Posterior vena cava (tissue), 2 donors: ENCODE data around the gene TSHZ3. TPM values are rescaled to one million over a fixed set of nuclear protein-coding genes. Genes with fewer than 3 reads are reported as not detected.

Experiments used
- DNase-seq: peaks from one replicate; pipeline ENCODE4 v3.0.0-alpha.2; 2020; ENCODE audit warnings: low spot score
- intact Hi-C, 2 donors: fragments of 100-400 bp; cut with DNase I; formaldehyde crosslinking; loops; one replicate each; pipeline versions ENCODE4 v1.14.1 to v1.14.2; 2022 to 2023
- total RNA-seq, 2 donors: library from RNA; stranded (reverse); fragmentation: NEBNext Ultra II Directional; extraction: Animal tissue kit (Norgen Biotek cat#: 25700); gene quantifications; one replicate each; pipeline ENCODE4 v1.2.1, GENCODE V29; 2021
- donor health status: DM: yes; HTN: yes; CAD: no.
- donor health status: DM: yes; HTN: yes; CAD: no.

TSHZ3 gene
- total RNA-seq, 2 donors from 2014 or later, result 30.8 to 32.1 TPM

GRCh38 chr19:31356587-31357314 lies 7.5 kb upstream of the TSHZ3 start:
- intact Hi-C loops, result no loop called here
- DNase-seq, result peak; percentile 85

GRCh38 chr19:31355665-31356289 lies 6.5 kb upstream of the TSHZ3 start:
- intact Hi-C loops, result no loop called here
- DNase-seq, result peak; percentile 68

- intact Hi-C loops, result no loop called here
- no peak for DNase-seq
These were observed 5.8 kb upstream of the TSHZ3 start for GRCh38 chr19:31354799-31355664.

GRCh38 chr19:31354316-31354715 lies 5.1 kb upstream of the TSHZ3 start:
- intact Hi-C loops, result no loop called here
- peak; percentile 36 for DNase-seq

GRCh38 chr19:31353833-31354232 lies 4.6 kb upstream of the TSHZ3 start:
- intact Hi-C loops, result no loop called here
- peak; percentile 48 for DNase-seq

GRCh38 chr19:31352782-31353651 lies 3.8 kb upstream of the TSHZ3 start:
- no peak for DNase-seq
- intact Hi-C loops, result no loop called here

GRCh38 chr19:31352296-31352781 lies 3.1 kb upstream of the TSHZ3 start:
- DNase-seq, result no peak
- intact Hi-C loops, result no loop called here

- no peak for DNase-seq
- intact Hi-C loops, result no loop called here
These were observed 2.6 kb upstream of the TSHZ3 start for GRCh38 chr19:31351855-31352195.

GRCh38 chr19:31351056-31351854 lies 2.0 kb upstream of the TSHZ3 start:
- no peak for DNase-seq
- intact Hi-C loops, result no loop called here

- intact Hi-C loops, result no loop called here
- DNase-seq, result peak; percentile 86
These were observed 1.4 kb upstream of the TSHZ3 start for GRCh38 chr19:31350693-31351055.

GRCh38 chr19:31350033-31350692 lies 927 bp upstream of the TSHZ3 start:
- DNase-seq, result no peak
- intact Hi-C loops, result no loop called here

- intact Hi-C loops, result loop anchor here in 1 of 2 donors (5.0 kb wide), 1 partner anchor 81 kb away; no protein-coding TSS in a partner anchor
- no peak for DNase-seq
These were observed 616 bp downstream of the TSHZ3 start for GRCh38 chr19:31348481-31349159.

- intact Hi-C loops, result loop anchor here in 1 of 2 donors (5.0 kb wide), 1 partner anchor 81 kb away; no protein-coding TSS in a partner anchor
- no peak for DNase-seq
These were observed 1.3 kb downstream of the TSHZ3 start for GRCh38 chr19:31347828-31348392.

- DNase-seq, result no peak
- intact Hi-C loops, result loop anchor here in 1 of 2 donors (5.0 kb wide), 1 partner anchor 80 kb away; no protein-coding TSS in a partner anchor
These were observed 1.9 kb downstream of the TSHZ3 start for GRCh38 chr19:31347354-31347753.

GRCh38 chr19:31346184-31347059 lies 2.8 kb downstream of the TSHZ3 start:
- DNase-seq, result no peak
- intact Hi-C loops, result loop anchor here in 1 of 2 donors (5.0 kb wide), 1 partner anchor 79 kb away; no protein-coding TSS in a partner anchor

- intact Hi-C loops, result no loop called here
- DNase-seq, result peak; percentile 45
These were observed 4.8 kb downstream of the TSHZ3 start for GRCh38 chr19:31344403-31344802.
